ENCODE data around the gene MOB3A. TPM values are rescaled to one million over a fixed set of nuclear protein-coding genes. Genes with fewer than 3 reads are reported as not detected.
"Not testable (repeated sequence)": the region's sequence is repeated elsewhere in the genome, so short reads cannot be mapped to it uniquely, and the experiment has no call there.

MOB3A gene
- total RNA-seq, 3 donors from 2014 or later (not counting 1 experiment from before 2014, with no cell fraction given): 239 to 314 (median 246) TPM

GRCh38 chr19:2132731-2133490 lies 36.8 kb upstream of the MOB3A start:
- intact Hi-C loops (cut with micrococcal nuclease): no loop called here
- Histone ChIP-seq H3K27ac (ENCODE audit: low read length) (no peak overlapping the region), H3K36me3 (ENCODE audit: control insufficient read depth, insufficient read depth, low read length) (peaks cover 40% of the 10 kb centered on the region), H3K9me3 (ENCODE audit: control insufficient read depth, insufficient read depth, low read length) (no peaks in the 10 kb centered on the region), H3K4me3 (ENCODE audit: low read length) (no peak overlapping the region), H3K27me3 (ENCODE audit: control insufficient read depth, insufficient read depth, low read length) (no peaks in the 10 kb centered on the region), H3K4me1 (ENCODE audit: control insufficient read depth, insufficient read depth, low read length) (no peaks in the 10 kb centered on the region)
- no peak overlapping the region for H3K4me3 Mint-ChIP-seq
- no peaks in the 10 kb centered on the region for H3K4me1 Mint-ChIP-seq
- no peaks in the 10 kb centered on the region for H3K27me3 Mint-ChIP-seq (ENCODE audit: low read depth in 2 of 2)
- H3K36me3 Mint-ChIP-seq: no peaks in the 10 kb centered on the region
- peak overlapping the region in 1 of 2 donors; percentile 58 for H3K27ac Mint-ChIP-seq
- no peak for DNase-seq
- no peak for TF ChIP-seq CTCF (IDR thresholded peaks at IDR 0.05)
- 97% methylated on average over 19 of the region's 19 CpGs for whole genome bisulfite sequencing (ENCODE audit: insufficient coverage)
- no peaks in the 10 kb centered on the region for H3K9me3 Mint-ChIP-seq
- no peak for ATAC-seq

GRCh38 chr19:2132191-2132590 lies 36.1 kb upstream of the MOB3A start:
- TF ChIP-seq CTCF (IDR thresholded peaks at IDR 0.05): no peak
- H3K36me3 Mint-ChIP-seq: no peaks in the 10 kb centered on the region
- intact Hi-C loops (cut with micrococcal nuclease): no loop called here
- no peak overlapping the region for H3K27ac ChIP-seq (ENCODE audit: low read length)
- no peaks in the 10 kb centered on the region for H3K27me3 Mint-ChIP-seq (ENCODE audit: low read depth in 2 of 2)
- 97% methylated on average over 14 of the region's 14 CpGs for WGBS (ENCODE audit: insufficient coverage)
- no peaks in the 10 kb centered on the region for H3K9me3 Mint-ChIP-seq
- peaks cover 44% of the 10 kb centered on the region for H3K36me3 ChIP-seq (ENCODE audit: control insufficient read depth, insufficient read depth, low read length)
- no peak overlapping the region for H3K27ac Mint-ChIP-seq
- H3K4me3 ChIP-seq (ENCODE audit: low read length): no peak overlapping the region
- H3K4me1 Mint-ChIP-seq: no peaks in the 10 kb centered on the region
- no peak overlapping the region for H3K4me3 Mint-ChIP-seq
- DNase-seq (no peak), ATAC-seq (no peak)
- H3K9me3 ChIP-seq (ENCODE audit: control insufficient read depth, insufficient read depth, low read length): no peaks in the 10 kb centered on the region
- H3K4me1 ChIP-seq (ENCODE audit: control insufficient read depth, insufficient read depth, low read length): no peaks in the 10 kb centered on the region
- H3K27me3 ChIP-seq (ENCODE audit: control insufficient read depth, insufficient read depth, low read length): no peaks in the 10 kb centered on the region

- intact Hi-C loops (cut with micrococcal nuclease); H3K4me1 ChIP-seq (ENCODE audit: control insufficient read depth, insufficient read depth, low read length); H3K4me3 ChIP-seq (ENCODE audit: low read length); H3K4me3 Mint-ChIP-seq; ATAC-seq; H3K27ac Mint-ChIP-seq; H3K4me1 Mint-ChIP-seq; H3K27ac ChIP-seq (ENCODE audit: low read length); H3K27me3 Mint-ChIP-seq (ENCODE audit: low read depth in 2 of 2); H3K27me3 ChIP-seq (ENCODE audit: control insufficient read depth, insufficient read depth, low read length); H3K9me3 ChIP-seq (ENCODE audit: control insufficient read depth, insufficient read depth, low read length); H3K36me3 Mint-ChIP-seq; H3K9me3 Mint-ChIP-seq; DNase-seq: not testable (repeated sequence)
- H3K36me3 ChIP-seq (ENCODE audit: control insufficient read depth, insufficient read depth, low read length): peaks cover 38% of the 10 kb centered on the region
- WGBS (ENCODE audit: insufficient coverage): 90% methylated on average over 67 of the region's 67 CpGs
Measured at GRCh38 chr19:2131012-2131975, 35.2 kb upstream of the MOB3A start.

Measured in natural killer cell (primary cell).